A204.1 (cell line): ENCODE measurements around the gene CPT1B.

Experiments
- FAIRE-seq: peaks from 2 replicates; lab custom pipeline; 2012; peaks lifted over from hg19 to GRCh38; lab: Jason Lieb, UNC

The CPT1B gene

DNA sequence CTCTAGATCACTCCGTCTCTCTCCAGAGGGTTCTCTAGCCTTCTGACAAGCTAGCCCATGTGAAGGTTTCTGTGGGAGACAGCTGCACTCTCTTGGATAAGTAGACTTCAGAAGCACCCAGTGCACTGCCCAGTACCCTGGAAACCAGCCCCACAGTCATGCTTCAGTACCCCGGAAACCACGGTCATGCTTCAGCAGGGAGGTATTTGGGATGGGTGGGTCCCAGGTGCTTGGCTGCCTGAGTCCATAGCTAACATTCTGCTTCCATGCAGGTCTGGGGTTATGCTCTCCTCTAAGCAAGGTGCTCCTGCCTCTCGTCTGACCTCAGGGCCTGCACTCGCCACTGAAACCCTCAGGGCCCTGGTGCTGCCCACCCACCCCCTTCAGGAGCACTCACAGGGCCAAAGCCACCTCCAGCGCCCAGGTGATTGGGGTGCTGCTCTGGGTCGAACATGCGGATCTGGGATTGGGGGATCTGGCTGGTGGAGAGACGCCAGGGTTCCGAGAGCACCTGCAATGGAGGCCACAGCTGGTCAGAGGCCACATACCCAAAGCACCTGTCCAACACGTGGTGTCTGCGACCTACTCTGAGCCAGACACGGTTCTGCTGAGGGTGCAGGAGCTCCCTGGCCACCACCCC is 8.2 kb downstream of the CPT1B start:
- FAIRE-seq: no peak

DNA sequence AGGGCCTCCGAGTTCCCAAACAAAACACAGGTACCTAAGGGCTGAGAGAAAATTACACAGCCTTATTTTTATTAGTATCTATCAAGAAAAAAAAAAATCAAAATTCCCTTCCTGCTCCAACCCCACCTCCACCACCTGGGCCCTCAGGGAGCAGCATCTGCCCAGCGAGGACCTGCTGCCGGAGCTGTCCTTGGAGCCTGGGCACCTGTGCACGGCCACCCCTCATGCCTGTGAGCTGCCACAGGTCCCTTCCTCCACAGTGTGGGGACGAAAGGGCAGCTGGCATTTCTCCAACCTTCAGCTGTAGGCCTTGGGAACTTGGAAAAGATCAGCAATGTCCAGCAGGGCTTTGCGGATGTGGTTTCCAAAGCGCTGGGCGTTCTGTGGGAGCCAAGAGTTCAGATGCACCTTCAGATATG is 9.2 kb downstream of the CPT1B start:
- no peak for FAIRE-seq

DNA sequence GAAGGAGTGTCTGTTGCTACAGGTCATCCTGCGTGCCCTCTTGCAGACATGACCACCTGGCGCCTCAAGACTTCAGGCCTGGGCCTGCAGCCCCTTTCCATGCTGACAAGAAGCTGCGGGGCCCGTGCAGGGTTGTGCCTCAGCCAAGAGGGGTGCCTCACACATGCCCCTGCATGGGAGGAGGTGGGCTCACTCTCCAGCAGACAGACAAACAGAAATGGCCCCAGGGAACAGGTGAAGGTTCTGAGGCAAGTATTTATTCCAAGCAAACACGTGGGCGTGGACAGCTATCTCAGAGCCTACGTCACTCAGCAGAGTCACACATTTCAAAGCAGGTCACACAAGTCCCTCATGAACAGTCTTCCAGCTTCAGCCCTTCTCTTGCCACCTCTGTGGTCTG is 9.6 kb downstream of the CPT1B start:
- no peak for FAIRE-seq

DNA sequence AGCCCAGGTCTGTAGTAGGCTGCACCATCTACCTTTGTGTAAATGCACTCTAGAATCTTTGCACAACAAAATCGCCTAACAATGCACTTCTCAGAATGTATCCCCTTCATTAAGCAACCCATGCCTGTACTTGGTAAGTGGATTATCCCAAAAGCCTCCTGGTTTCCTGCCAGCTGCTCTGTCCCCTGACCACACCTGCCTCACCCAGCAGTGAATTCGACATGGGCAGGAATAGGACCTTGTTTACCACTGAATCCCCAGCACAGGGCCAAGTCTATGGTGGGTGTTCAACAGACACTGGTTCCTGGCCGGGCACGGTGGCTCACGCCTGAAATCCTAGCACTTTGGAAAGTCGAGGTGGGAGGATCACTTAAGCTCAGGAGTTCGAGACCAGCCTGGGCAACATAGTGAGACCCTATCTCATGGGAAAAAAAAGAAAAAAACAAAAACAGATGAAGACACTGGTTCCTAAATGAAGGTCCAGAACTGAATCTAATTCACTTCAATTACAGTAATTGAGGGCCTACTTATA is 10.4 kb downstream of the CPT1B start:
- no peak for FAIRE-seq

DNA sequence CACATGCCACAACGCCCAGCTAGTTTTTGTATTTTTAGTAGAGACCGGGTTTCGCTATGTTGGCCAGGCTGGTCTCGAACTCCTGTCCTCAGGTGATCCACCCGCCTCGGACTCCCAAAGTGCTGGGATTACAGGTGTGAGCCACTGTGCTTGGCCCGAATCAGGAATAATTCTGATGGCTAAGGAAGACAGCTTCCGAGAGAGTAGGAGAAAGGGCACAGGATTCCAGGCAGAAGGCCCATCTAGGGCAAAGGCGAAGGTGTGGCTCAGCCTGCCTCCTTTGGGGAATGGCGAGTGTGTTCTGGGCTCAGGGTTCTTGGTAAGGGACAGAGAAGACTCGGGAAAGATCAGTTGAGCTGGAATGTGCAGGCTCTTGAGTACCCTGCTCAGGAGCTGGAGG is 13.9 kb downstream of the CPT1B start:
- no peak for FAIRE-seq

DNA sequence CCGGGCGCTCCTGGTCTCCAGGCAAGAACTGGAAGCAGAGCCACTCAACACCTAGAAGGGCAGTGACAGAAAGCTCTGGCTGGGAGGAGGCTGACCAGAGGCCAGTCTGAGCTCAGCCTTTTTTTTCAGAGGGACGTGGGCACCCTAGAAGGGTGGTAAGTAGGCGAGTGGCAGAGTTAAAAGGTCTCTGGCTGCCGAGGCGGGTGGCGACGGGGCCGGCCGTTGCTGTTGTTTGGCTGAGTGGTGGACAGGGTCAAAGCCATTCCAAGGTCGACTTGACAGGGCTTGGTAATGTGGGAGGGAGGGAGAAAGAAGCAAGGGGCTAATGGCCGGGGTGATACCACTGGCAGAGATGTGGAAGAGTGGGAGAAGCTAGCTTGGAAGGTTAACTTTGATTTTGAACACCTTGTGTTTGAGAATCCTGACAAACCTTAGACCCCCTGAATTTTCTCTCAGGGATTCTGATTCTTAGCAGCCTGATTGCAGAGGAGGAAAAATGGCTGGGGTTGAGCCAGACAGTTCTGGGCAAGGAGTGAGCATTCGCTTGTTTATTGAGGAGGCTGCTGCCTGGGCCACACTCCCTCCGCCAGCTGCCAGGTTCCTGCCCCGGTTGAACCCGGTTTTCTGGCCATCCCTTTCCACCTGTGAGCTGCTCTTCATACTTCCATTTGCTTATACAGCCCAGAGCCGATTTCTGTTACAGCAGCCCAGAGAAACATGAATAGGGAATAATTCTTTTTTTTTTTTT is 14.6 kb downstream of the CPT1B start:
- FAIRE-seq: no peak

DNA sequence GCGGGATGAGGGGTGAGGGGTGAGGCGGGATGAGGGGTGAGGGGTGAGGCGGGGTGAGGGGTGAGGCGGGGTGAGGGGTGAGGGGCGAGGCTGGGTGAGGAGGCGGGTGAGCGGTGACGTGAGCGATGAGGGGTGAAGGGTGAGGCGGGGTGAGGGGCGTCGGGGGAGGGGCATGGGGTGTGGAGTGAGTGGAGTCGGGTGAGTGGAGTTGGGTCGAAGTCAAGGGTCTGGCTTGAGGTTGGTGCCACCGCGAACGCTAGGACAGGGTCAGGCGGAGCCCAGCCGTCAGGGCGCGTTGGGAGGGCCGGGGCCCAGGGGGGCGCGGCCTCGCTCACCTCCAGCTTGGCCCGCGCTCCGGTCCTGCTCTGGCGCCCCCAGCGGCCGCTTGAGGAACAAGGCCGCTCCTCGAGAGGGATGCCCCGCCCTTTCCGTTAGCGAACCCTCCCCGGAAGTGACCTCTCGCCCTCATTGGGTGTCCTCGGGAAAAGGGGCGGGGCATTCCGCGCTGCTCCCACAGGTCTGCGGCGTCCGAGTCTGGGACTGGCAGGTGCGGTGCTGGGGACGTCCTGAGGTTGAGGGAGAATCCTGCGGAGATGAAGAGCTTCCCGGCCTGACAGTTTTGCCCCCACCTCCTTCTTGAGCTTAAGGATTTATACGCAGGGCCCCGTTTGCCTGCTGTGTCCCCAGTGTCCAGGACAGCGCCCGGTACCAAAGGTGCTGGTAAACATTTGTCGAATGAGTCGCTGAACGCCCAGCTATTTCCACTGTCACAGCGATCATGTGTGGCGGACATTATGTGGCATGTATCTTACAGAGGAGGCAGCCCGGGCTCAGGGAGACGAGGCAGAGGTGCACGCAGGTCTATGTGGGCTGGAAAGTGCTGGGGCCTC is 15.5 kb downstream of the CPT1B start, which contains the start of gene SYCE3:
TSS of gene SYCE3 (minus strand) at position 397 of the 890 bp plus-strand sequence. CDS start 6,514 bp downstream, outside the sequence.
- peak; percentile 58 for FAIRE-seq

DNA sequence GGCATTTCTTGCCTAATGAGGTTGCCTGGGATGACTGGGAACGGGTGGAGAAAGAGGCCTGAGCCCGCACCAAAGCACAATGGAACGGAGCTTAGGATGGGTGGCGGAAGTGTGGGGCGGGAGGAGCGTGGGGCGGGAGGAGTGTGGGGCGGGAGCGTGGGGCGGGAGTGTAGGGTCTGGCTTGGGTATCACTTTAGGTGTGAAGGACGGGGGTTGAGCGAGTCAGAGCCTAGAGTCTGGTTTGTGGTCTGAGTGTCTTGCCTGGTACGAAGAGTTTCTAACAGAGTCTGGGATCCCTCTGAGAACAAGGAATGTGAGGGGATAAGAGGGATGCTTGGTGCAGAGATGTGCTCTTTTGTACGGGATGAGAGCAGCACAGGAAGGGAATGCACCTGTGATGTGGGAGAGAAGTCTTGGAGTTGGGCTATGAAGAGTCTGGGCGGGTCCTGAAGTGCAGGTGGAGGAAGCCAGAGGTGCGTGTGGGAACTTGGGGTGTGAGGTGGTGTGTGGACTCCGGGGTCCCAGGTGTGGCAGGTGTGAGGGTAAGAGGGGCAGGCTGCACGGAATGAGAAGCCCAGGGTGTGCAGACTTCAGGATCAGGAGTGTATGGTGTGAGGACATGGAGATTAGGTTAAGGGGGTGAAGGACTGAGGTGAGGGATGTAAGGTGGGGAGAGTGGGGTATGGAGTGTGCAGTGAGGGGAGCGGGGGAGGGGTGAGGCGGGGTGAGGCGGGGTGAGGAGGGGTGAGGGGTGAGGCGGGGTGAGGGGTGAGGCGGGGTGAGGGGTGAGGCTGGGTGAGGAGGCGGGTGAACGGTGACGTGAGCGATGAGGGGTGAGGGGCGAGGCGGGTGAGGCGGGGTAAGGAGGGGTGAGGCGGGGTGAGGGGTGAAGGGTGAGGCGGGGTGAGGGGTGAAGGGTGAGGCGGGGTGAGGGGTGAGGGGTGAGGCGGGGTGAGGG is 16.5 kb downstream of the CPT1B start:
- no peak for FAIRE-seq

DNA sequence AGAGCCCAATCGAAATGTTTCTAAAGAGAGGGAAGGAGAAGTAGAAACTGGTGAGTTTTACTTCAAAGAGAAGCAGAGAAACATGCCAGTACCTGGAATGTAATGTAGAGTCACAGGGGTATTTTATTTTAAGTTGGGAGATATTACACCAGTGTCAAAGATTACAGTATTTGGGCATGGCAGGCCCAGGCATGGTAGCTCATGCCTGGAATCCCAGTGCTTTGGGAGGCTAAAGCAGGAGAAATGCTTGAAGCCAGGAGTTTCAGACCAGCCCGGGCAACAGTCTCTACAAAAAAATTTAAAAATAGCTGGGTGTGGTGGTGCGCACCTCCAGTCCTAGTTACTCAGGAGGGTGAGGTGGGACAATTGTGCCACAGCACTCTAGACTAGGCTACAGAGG is 18.2 kb downstream of the CPT1B start:
- FAIRE-seq: no peak

DNA sequence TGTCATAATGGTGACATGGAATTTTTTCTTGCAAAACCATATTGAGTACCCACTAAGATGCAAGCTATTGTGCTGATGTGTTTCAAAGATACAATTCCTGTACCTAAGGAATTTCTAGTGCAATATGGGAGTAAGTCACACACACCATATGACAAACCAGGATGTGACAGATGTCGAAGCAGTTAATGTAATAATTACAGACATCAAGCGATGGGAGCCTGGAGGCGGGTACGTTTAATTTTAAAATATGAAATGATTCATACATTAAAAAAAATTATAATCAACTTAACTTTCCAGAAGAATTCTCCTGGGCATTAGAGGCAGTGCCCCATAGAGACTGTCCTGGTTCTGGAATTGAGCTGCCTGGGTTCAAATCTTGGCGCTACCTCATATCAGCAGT is 21.5 kb downstream of the CPT1B start:
- no peak for FAIRE-seq

DNA sequence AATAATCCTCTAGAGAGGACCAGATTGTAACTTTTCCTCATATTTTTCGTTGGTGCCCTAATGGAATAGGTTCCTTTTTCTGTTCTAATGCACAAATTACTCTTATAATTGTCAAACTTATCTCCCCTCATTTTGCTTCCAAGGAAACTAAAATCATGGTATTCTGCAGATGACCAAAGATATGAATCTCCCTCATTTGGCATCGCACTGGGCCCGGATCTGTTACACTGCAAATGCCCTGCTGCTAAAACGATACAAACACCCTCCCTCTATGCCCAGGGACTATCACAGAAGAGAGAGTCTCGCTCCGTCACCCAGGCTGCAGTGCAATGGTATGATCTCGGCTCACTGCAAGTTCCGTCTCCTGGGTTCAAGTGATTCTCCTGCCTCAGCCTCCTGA is 24.9 kb downstream of the CPT1B start:
- FAIRE-seq: no peak

DNA sequence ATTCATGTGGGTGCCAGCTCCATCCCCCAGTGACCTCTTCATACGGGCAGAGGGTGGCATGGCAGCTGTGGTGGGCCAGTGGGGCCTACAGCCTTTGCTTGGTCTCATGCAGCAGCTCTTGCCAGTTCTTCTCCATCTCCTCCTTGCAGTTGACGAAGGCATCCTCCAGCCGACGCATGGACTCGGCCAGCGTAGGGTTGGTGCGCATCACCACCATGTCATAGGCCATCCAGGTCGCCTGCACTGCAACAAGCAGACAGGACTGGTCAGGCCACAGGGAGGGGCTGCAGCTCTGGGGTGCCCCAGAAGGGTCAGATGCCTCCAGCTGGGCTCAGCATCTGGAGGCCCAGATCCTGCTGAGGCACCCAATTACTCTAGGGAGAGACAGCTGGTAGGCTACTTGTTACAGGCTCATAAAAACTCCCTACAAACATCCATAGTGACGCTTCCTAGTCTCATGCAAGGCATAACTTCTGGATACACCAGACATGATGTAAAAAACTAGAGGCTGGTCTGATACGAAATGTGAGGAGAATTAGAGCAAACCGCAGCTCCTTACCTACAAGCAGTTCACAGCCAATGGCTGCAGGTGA is 27.0 kb downstream of the CPT1B start:
- FAIRE-seq: no peak

DNA sequence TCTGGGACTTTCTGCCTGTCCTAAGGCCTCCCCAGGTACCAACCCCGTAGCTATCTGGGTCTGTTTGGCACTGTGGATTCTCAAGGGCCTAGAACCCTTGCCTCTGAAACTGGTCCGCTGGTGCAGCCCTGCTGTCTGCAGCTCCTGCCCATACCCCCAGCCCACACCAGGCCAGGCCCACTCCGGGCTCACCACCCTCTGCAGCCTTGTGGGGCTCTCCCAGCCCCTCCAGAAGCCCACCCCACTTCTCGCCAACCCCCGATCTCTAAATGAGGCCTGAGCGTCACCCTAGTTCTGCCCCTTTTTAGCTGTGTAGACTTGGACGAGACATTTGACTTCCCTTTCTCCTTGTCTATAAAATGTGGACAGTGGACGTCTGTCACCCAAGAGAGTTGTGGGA is 27.8 kb downstream of the CPT1B start:
- no peak for FAIRE-seq

DNA sequence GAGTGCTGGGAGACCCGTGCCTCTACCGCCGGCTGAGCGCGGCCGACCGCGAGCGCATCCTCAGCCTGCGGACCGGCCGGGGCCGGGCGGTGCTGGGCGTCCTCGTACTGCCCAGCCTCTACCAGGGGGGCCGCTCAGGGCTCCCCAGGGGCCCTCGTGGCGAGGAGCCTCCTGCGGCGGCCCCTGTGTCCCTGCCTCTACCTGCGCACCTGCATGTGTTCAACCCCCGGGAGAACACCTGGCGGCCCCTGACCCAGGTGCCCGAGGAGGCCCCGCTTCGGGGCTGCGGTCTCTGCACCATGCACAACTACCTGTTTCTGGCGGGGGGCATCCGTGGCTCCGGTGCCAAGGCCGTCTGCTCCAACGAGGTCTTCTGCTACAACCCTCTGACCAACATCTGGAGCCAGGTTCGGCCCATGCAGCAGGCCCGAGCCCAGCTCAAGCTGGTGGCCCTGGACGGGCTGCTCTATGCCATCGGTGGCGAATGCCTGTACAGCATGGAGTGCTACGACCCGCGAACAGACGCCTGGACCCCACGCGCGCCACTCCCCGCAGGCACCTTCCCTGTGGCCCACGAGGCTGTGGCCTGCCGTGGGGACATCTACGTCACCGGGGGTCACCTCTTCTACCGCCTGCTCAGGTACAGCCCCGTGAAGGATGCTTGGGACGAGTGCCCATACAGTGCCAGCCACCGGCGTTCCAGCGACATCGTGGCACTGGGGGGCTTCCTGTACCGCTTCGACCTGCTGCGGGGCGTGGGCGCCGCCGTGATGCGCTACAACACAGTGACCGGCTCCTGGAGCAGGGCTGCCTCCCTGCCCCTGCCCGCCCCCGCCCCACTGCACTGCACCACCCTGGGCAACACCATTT is 29.1 kb downstream of the CPT1B start:
- no peak for FAIRE-seq

DNA sequence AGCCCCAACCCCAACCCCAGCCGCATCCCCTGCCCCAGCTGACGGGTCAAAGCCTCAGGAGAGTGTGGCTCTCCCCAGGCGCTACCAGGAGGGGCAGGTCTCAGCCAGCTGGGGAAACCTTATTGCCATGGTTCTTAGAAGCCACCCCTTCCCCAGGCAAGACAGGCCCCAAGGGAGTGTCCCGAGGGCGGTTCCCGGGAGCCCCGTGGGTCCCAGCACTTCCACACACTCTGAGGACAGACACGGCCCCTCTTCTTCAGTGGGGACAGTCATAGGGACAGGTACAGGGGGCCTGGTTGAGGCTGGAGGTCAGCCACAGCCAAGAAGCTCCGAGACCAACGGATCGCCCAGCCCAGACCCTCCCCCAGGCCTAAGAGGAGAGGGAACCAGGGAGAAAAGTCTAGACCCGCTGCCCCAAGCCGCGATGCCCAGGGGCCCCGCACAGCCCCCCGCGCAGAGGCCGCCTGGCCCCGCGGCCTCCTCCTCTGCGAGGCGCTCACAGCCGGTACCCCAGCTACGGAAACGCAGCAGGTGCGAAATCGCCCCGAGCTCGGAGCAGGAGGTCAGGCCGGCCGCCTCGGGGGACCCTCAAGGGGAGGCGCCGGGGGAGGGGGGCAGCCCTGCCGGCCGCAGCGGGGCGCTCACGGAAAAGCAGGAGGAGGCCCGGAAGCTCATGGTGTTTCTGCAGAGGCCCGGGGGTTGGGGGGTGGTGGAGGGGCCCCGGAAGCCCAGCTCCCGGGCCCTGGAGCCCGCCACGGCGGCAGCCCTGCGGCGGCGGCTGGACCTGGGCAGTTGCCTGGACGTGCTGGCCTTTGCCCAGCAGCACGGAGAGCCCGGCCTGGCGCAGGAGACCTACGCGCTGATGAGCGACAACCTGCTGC is 29.9 kb downstream of the CPT1B start:
- no peak for FAIRE-seq

DNA sequence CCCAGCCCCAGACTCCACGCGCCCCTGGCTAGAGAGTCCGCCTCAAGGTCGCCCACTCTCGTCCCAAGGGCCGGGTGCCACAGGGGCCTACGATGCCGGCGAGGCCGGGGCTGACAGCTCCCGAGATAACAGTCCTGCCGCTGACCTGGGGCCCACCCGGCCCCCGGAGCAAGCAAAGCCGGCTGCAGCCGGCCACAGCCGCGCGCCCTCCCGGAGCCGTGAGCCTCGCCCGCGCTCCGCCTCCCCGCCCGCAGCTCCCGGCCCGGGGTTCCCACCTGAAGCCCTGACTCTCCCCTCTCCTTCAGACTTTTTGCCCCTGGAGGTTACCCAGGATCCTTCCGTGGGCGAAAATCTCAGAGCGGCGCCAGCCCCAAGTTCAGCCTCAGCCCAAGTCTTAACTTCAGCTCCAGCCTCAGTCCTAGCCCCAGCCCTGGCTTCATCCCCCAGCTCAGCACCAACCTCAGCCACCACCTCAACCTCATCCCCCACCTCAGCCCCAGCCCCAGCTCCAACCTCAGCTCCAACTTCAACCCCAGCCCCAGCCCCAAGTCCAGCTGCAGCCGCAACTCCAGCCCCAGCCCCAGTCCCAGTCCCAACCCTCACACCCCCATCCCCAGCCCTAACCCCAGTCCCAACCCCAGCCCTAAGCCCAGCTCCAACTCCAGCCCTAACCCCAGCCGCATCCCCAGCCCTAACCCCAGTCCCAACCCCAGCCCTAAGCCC is 30.8 kb downstream of the CPT1B start:
- no peak for FAIRE-seq

DNA sequence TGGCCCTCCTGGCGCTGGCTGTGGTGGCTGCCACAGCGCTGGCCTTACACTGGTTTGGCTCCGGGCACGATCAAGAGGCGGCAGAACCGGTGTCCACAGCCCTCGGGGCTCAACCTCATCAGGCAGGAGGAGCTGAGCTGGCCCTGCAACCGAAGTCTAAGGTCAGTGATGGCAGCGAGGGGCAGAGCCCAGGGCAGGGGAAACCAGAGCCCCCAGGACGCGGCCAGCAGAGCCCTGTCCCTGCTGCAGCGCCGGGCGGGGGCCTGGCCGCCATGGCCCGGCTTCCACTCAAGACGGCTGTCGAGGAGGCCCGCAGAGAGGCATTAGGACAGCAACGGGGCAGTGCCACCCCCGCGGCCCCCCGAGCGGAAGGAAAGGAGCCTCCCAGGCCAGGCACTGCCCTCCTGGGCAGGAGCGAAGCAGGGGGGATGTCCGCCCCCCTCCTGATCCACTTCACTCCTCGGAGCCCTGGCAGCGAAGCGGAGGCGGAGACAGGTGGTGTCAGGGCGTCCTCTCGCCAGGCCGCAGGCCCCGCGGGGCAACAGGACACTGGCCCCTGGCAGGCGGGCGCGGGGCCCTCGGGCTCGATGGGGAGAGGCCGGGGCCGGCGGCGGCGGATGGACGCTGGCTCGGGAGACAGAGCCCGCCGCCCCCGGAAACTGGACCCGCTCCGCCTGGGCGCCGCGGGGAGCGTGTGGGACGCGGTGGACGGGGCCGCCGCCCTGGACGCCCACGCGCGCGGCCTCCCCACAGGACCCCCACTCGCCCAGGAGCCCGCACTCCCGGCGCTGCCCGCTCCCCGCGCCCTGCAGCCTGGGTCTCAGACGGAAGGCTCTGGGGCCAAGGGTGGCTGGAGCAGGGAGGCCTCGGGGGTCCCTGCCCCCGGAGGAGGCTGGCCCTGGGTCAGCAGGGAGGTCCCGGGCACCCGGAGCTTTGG is 31.6 kb downstream of the CPT1B start:
- FAIRE-seq: no peak
